NCI-H2196 (cell line): ENCODE results near the gene APOBEC3C.
A peak's percentile ranks its signal among the peaks of the same experiment; 100 is the strongest.
"Not testable (repeated sequence)": the region's sequence is repeated elsewhere in the genome, so short reads cannot be mapped to it uniquely, and the experiment has no call there.

Source experiments
- DNase-seq: peaks from one replicate; lab custom pipeline; 2025; ENCODE audit not compliant: unreplicated experiment; lab: John Stamatoyannopoulos, UW

Gene APOBEC3C

DNA sequence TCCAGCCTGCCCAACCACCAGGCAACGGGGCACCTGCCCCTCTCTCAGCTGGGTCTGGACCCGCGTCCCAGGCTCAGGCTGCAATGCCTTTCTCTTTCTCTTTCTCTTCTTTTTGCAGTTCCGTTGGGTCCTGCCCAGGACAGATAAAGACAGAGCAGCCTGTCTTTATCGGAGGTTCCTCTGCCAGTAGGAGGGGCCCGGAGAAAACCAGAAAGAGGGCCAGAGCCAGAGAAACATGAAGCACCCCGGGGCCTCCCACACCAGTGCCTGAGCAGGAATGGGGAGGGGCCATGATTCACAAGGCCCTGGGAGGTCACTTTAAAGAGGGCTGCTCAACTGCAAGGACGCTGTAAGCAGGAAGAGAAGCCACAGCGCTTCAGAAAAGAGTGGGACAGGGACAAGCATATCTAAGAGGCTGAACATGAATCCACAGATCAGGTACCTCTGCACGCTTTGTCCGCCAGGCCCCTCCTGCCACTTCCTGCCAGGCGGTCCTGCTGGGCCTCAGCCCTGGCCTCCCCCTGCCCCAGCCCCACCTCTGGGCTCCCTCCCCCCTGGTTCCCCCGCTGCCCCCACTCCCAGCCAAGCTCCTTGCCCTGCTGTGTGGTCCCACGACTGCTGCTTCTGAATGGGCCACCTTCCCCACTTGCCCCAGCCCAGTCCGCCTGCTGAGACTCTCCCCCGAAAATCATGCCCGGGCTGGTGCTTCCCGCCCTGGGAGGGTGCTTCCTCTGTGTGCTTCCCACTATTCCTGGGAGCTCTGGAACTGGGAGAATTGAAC lies at the start of gene APOBEC3C:
Gene APOBEC3C, plus strand, starts transcription at position 316 of the 781 bp plus-strand sequence. Its CDS starts 106 bp downstream, at position 422.
- DNase-seq, result peak; percentile 17

DNA sequence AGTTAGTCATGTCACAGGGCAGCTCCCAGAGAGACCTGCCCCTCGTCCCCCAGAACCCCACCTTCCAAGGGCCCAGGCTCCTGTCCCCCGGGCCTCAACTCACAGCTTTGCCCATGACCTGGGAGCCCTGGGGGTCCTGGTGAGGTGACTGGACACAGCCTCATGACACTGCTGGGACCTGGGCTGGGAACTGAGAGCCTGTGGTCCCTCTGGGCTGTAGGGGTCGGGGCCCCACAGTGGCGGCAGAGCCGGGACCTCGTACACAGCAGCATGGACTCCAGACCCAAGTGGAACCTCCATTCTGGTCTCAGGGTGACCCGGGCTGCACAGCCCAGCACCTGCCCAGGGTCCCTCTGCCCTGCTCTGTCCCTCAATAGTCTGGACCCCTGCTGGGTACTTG lies 49.8 kb upstream of the APOBEC3C start:
- no peak for DNase-seq

GRCh38 chr22:38964989-38965388 lies 49.1 kb upstream of the APOBEC3C start:
- no peak for DNase-seq

DNA sequence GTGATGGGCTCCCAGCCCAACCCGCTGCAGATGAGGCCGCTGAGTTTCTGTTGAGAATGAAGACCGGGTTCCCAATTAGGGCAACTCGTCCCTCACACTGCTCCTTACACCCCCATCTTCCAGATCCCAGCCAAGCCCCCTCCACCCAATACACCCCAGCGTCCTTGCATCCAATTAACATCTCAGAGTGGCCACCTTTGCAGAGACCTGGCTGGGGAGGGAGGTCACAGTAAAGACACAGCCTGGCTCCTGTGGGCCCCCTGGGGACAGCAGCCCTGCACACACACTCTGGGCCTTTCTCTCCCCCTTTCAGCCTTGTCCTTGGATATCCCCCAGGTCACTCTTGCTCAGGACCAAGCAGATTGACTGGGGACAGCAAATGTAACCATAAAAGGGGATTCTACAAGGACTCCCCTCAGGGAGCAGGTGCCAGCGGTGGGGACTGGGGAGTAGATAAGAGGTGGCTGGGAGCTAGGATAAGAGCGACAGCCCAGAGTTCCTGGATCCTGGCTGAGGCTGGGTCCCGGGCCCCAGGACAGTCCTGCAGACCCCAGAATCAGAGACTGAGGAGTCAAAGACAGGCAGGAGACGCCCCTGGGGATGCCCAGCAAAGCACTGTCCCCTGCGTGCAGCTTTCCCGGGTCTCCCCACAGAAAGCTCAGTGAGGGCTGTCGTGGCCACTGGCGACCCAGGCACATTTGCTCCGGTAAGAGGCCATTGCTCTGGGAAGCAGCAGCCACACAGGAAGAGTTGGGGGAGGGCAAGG lies 48.3 kb upstream of the APOBEC3C start:
- DNase-seq, result no peak

- no peak for DNase-seq
Observed at GRCh38 chr22:38966380-38966702, 47.7 kb upstream of the APOBEC3C start.

DNA sequence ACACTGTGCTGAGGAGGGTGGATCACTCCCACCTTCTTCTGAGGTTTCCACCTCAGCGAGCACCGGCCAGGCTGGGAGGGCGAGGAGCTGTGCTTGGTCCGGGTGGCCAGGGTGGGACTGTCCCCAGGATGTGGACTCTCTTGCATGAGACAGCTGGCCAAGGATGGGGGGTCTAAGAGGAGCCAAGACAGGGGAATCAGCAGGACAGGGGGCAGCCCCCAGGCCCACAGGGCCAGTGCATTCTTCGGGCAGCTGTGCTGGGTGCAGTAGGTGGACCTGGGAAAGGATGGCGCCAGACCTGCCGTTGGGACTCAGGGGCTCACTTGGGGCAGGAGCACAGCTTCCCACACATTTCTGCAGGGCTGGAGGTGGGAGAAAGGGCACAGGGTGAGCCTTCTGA lies 47.1 kb upstream of the APOBEC3C start:
- DNase-seq, result no peak

GRCh38 chr22:38967451-38968450 lies 46.3 kb upstream of the APOBEC3C start:
- no peak for DNase-seq

GRCh38 chr22:38968801-38969200 lies 45.3 kb upstream of the APOBEC3C start:
- no peak for DNase-seq

GRCh38 chr22:38970551-38970950 lies 43.5 kb upstream of the APOBEC3C start:
- DNase-seq, result no peak

DNA sequence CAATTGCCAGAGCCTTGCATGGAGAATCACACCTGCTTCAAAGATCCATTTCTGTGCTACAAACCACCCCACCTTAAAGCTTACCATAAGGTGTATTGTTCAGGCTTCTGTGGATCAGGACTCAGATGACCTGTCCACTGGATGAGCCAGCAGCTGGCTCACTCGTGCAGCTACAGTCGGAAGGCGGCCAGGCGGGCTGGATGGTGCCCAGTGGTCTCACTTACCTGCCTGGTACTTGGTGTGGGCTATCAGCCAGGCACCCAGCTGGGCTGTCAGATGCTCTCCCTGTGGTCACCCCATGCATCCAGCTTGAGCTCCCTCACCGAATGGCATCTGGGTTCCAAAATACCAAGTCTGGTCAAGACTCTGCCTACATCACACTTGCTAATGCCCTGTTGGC lies 42.9 kb upstream of the APOBEC3C start:
- DNase-seq, result peak; percentile 54

GRCh38 chr22:38971791-38972190 lies 42.3 kb upstream of the APOBEC3C start:
- DNase-seq, result no peak

DNA sequence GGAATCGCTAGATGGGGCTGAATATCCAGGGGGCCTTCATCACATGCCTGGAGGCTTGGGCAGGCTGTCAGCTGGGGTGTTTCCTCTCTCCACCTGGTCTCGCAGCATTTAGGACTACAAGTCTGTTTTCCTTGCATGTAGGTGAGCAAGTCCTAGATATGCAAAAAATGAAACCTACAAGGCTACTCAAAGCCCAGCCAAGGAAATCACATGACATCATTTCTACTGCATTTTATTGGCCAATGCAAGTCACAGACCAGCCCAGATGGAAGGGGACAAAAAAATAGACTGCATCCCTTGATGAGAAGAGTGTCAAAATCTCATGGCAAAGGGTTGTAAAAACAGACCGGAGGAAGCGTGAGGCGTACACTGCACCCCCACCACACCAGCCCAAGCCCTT lies 41.5 kb upstream of the APOBEC3C start:
- DNase-seq, result no peak

- peak; percentile 3 for DNase-seq
Observed at GRCh38 chr22:38973289-38974169, 40.5 kb upstream of the APOBEC3C start.

- DNase-seq, result no peak
Observed at GRCh38 chr22:38974170-38974825, 39.8 kb upstream of the APOBEC3C start.

DNA sequence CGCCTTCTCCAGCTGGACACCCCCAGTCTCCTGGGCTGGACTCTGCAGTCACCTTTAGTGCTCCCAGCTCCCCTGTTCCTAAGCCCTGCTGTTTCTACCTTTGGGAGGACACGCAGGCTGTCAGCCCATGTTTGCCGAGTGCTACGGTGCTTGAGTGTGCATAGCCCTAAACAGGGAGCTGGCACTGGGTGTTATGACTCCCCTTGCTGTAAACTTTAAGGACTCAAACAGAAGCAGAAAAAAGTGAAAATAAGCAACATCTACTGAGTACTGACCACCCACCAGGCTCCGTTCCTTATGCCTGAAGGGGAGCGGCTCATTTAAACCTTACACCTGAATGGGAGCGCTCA lies 39.3 kb upstream of the APOBEC3C start:
- no peak for DNase-seq

DNA sequence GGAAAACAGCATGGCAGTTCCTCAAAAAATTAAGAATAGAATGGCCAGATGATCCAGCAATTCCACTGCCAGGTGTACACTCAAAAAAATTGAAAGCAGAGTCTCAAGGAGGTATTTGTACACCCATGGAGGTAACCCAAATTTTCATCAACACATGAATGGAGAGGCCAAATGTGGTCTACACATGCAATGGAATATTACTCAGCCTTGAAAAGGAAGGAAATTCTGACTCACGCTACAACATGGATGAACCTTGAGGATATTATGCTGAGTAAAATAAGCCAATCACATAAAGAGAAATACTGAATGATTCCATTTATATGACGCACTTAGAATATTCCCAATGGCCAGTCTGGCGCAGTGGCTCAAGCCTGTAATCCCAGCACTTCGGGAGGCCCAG lies 36.8 kb upstream of the APOBEC3C start:
- not testable (repeated sequence) for DNase-seq

DNA sequence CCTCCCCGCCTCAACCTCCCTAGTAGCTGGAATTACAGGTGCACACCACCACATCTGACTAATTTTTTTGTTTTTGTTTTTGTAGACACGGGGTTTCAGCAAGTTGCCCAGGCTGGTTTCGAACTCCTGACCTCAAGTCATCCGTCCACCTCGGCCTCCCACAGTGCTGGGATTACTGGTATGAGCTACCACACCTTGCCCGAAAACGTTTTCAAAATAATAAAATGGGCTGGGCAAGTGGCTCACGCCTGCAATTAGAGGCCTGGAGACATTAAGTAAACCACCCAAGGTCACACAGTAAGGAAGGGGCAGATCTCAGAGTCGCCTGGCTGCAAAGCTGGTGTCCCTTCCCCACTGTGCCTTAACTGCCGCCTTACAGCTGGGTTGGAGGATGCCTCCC lies 33.5 kb upstream of the APOBEC3C start:
- DNase-seq, result not testable (repeated sequence)

GRCh38 chr22:38981005-38981991 lies 32.8 kb upstream of the APOBEC3C start:
- no peak for DNase-seq
